Mammary epithelial cell (primary cell): Measurements from ENCODE around the gene MMP26.

Source experiments
- CTCF ChIP-seq, 2 donors: IDR thresholded peaks in 1 of 2; conservative IDR thresholded peaks in 1 of 2; 2 replicates each; pipeline ENCODE4 v1.5.1; 2011 to 2012; ENCODE audit warnings: inconsistent platforms in 2 of 2, low read length in 2 of 2, mild to moderate bottlenecking in 2 of 2, control low read depth in 1 of 2, low read depth in 1 of 2; ENCODE audit not compliant: insufficient read depth in 1 of 2; ENCODE audit errors: extremely low read depth in 1 of 2
- EZH2 ChIP-seq: IDR thresholded peaks from 2 replicates; pipeline ENCODE4 v1.6.1; 2012; ENCODE audit warnings: low read length, inconsistent platforms, borderline replicate concordance

- TF ChIP-seq CTCF (conservative IDR thresholded peaks at IDR 0.05 in 1 of 2, IDR thresholded peaks at IDR 0.05 in 1 of 2; ENCODE audit: extremely low read depth in 1 of 2, insufficient read depth in 1 of 2, low read depth in 1 of 2, low read length in 2 of 2) (no peak), EZH2 (no peak)
These were observed 32.8 kb upstream of the MMP26 start for GRCh38 chr11:4671741-4672140.
